RWPE2 (cell line): Measurements from ENCODE around the gene ALAS1.

Source experiments
- ATAC-seq: fragments of 200-7000 bp; cut with Tn5 transposase; 3 replicates; pipeline ENCODE4 v1.9.1; 2021; ENCODE audit warnings: low read depth
- DNase-seq: peaks from one replicate; pipeline ENCODE4 v3.0.0-alpha.2; 2020; ENCODE audit warnings: low spot score
- H3K27ac ChIP-seq: fragments of 450-650 bp; 2 replicates; pipeline ENCODE4 v1.5.1; 2017; ENCODE audit warnings: mild to moderate bottlenecking; ENCODE audit not compliant: poor library complexity, severe bottlenecking
- H3K27me3 ChIP-seq: fragments of 250-450 bp; sonication (Bioruptor Pico); 2 replicates; pipeline ENCODE4 v1.5.1; 2021; ENCODE audit warnings: mild to moderate bottlenecking, moderate library complexity; ENCODE audit not compliant: insufficient read depth, poor library complexity, severe bottlenecking
- H3K36me3 ChIP-seq: fragments of 250-450 bp; sonication (Bioruptor Pico); 2 replicates; pipeline ENCODE4 v1.5.1; 2020; ENCODE audit warnings: low read depth, mild to moderate bottlenecking, moderate library complexity
- H3K4me1 ChIP-seq: fragments of 250-450 bp; sonication (Bioruptor Pico); 2 replicates; pipeline ENCODE4 v1.5.1; 2021; ENCODE audit warnings: mild to moderate bottlenecking, moderate library complexity; ENCODE audit not compliant: insufficient read depth, poor library complexity, severe bottlenecking
- H3K4me3 ChIP-seq: fragments of 250-450 bp; sonication (Bioruptor Pico); 2 replicates; pipeline ENCODE4 v1.5.1; 2021; ENCODE audit warnings: mild to moderate bottlenecking, moderate library complexity; ENCODE audit not compliant: severe bottlenecking
- H3K9me3 ChIP-seq: fragments of 250-450 bp; sonication (Bioruptor Pico); 2 replicates; pipeline ENCODE4 v1.5.1; 2021; ENCODE audit warnings: mild to moderate bottlenecking, moderate library complexity; ENCODE audit not compliant: severe bottlenecking
- TF ChIP-seq, protein P1 (sequence below): fragments of 450-650 bp; IDR thresholded peaks from one replicate; pipeline ENCODE4 v1.5.1; 2017; ENCODE audit warnings: mild to moderate bottlenecking, moderate library complexity; ENCODE audit not compliant: poor library complexity, severe bottlenecking

Gene ALAS1

DNA sequence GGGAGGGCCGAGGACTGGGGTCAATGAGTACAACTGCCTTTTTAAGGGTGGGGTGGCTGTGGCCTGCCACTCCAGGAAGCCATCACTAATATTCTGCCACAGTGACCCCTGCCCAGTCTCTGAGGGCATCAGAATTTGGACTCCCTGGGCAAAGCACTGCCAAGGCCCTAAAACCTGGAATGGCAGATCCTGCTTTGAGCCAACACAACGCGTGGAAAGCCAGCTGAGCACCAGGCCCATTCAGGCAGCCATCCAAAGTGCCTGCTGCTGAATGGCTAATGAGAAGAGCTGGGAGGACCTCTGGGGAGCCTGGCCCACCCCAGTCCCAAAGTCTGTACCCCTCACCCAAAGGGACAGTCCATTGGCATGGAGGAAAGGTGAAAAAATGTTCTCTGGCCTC, 36.0 kb downstream of the ALAS1 start:
- peaks cover 13% of the 10 kb centered on the region for H3K4me1 ChIP-seq
- no peak overlapping the region for H3K27ac ChIP-seq
- no peak overlapping the region for H3K4me3 ChIP-seq
- no peaks in the 10 kb centered on the region for H3K9me3 ChIP-seq
- peaks cover 56% of the 10 kb centered on the region for H3K36me3 ChIP-seq
- H3K27me3 ChIP-seq = no peaks in the 10 kb centered on the region
- ATAC-seq (no peak), DNase-seq (no peak)
- TF ChIP-seq, protein P1, sequence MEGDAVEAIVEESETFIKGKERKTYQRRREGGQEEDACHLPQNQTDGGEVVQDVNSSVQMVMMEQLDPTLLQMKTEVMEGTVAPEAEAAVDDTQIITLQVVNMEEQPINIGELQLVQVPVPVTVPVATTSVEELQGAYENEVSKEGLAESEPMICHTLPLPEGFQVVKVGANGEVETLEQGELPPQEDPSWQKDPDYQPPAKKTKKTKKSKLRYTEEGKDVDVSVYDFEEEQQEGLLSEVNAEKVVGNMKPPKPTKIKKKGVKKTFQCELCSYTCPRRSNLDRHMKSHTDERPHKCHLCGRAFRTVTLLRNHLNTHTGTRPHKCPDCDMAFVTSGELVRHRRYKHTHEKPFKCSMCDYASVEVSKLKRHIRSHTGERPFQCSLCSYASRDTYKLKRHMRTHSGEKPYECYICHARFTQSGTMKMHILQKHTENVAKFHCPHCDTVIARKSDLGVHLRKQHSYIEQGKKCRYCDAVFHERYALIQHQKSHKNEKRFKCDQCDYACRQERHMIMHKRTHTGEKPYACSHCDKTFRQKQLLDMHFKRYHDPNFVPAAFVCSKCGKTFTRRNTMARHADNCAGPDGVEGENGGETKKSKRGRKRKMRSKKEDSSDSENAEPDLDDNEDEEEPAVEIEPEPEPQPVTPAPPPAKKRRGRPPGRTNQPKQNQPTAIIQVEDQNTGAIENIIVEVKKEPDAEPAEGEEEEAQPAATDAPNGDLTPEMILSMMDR = no peak

DNA sequence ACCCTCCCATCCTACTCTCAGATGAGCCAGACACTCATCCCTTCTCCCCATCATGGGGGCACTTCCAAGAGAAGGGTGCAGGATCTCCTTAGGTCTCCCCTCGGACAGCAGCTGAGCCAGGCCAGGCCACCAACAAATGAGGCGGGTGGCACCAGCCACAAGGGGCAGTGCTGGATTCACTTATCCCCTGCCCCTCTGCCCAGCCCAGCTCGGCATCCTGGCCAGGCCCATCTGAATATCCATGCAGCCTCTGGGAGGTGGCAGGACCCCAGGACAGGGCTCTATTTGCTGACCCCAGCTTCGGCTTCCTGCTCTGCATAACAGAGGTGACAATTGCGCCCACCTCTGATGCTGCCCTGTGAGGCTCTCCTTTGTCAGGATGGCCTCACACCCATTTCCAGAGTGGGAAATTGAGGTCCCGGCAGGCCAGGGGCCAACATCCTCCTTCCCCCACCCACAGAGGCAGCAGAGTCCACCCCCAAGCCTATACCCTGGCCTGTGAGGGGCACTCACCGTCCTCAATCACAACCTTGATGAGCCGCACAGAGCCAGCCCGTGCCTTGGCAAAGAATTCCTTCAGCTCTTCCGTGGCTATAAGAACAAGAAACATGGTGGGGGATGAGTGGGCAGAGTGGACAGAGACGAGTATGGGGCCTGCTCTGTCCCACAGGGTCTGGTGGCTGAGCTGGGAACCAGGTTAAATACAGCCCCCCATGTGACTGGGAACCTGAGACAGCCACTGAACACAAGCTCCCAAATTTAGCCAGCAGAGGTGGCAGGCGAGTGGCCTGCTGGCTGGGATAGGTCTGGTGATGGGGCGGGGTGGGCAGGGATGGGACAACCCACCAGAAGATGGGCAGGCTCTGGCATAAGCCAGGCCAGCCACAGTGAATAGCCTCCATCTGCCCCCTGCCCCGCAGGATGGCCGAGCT, 36.8 kb downstream of the ALAS1 start:
- TF ChIP-seq, protein P1 = no peak
- peaks cover 49% of the 10 kb centered on the region for H3K36me3 ChIP-seq

DNA sequence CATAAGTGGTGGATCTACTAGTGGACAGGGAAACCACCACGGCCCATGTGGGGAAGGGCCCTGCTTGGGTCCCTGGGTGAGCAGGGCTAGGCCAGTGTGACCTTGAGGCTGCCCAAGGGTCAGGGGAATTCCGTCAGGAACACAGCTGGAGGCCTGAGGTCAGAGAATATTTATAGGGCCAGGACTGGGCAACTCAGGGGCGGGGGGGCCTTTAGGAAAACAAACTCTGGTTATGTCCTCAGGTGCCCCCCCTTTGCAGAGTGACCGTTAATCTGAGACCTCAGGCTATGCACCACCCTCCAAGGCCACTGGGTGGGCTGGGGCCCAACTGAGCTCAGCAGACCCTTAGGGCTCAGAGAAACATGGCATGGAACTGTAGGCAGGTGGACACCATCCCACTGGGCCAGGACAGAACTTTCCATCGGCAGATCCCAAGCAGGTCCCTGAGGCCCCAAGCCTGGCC, 38.5 kb downstream of the ALAS1 start:
- no peaks in the 10 kb centered on the region for H3K9me3 ChIP-seq
- H3K27me3 ChIP-seq = no peaks in the 10 kb centered on the region
- H3K36me3 ChIP-seq = peaks cover 33% of the 10 kb centered on the region
- no peak for ATAC-seq
- TF ChIP-seq, protein P1 = no peak
- peaks cover 25% of the 10 kb centered on the region for H3K4me1 ChIP-seq
- peak overlapping the region; percentile 90 for H3K27ac ChIP-seq
- no peak overlapping the region for H3K4me3 ChIP-seq
- peak; percentile 38 for DNase-seq

More for the DNA sequence above, 36.8 kb downstream of the ALAS1 start:
- peaks cover 13% of the 10 kb centered on the region for H3K4me1 ChIP-seq
- no peaks in the 10 kb centered on the region for H3K9me3 ChIP-seq
- no peak overlapping the region for H3K27ac ChIP-seq
- ATAC-seq (no peak), DNase-seq (peak; percentile 45)
- H3K27me3 ChIP-seq = no peaks in the 10 kb centered on the region
- H3K4me3 ChIP-seq = no peak overlapping the region

DNA sequence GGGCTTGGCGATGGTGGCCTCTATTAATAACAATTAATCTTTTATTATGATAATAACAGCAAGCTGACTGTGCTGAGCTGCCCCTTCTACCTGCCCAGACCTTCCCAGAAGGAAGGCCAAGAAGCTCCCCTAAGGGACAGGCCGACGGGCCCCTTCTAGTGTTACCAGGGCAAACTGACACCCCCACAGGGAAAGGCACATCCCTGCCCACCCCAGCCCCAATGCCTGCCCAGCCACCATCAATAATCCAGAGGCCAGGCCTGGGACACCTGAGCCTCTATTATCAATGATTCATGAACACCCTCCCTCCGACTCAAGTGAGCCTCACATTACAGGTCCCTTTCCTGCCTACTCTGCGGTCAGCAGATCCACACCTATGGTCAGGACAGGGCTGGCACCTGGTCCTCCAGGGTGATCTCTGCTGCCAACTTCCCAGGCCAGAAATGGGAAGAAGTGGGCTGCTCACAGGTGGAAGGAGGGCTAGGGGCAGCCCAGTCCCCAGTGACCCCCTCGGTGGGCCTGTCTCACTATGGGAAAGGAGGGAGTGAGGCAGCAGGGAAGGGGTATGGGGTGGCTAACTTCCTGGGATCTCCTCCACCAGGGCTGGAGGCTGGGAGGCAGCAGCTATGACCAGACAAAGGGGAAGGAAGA, 39.2 kb downstream of the ALAS1 start:
- Histone ChIP-seq H3K36me3 (peaks cover 26% of the 10 kb centered on the region), H3K4me1 (peaks cover 25% of the 10 kb centered on the region), H3K9me3 (no peaks in the 10 kb centered on the region), H3K4me3 (peak overlapping the region; percentile 58), H3K27me3 (no peaks in the 10 kb centered on the region), H3K27ac (peak overlapping the region; percentile 90)
- ATAC-seq (peak; percentile 28), DNase-seq (no peak)
- TF ChIP-seq, protein P1 = peak; percentile 3
